Neural cell (in vitro differentiated cells): ENCODE results near the gene PAPOLA. TPM values are rescaled to one million over a fixed set of nuclear protein-coding genes. Genes with fewer than 3 reads are reported as not detected.

ENCODE experiments used
- H2AFZ ChIP-seq: fragments of 200-600, 300-800 bp; sonication (generic), shearing (Covaris generic); 2 replicates; pipeline ENCODE4 v1.6.0; 2014; ENCODE audit warnings: low read depth, mild to moderate bottlenecking, antibody characterized with exemption, low read length, moderate library complexity
- H3F3A ChIP-seq: fragments of 200-600 bp; shearing (Covaris generic); 2 replicates; pipeline ENCODE4 v1.6.1; 2016; ENCODE audit warnings: mild to moderate bottlenecking, moderate library complexity, mixed read lengths, antibody characterized with exemption, low read length; ENCODE audit not compliant: insufficient read depth, poor library complexity, severe bottlenecking
- H3K27ac ChIP-seq: fragments of 200-600, 300-800 bp; sonication (generic), shearing (Covaris generic); 2 replicates; pipeline ENCODE4 v1.5.1; 2014; ENCODE audit warnings: mild to moderate bottlenecking, low read length, moderate library complexity
- H3K27me3 ChIP-seq: fragments of 300-800, 200-600 bp; sonication (generic), shearing (Covaris generic); 2 replicates; pipeline ENCODE4 v1.6.0; 2014; ENCODE audit warnings: mild to moderate bottlenecking, low read depth, low read length, moderate library complexity; ENCODE audit not compliant: insufficient read depth
- H3K36me3 ChIP-seq: fragments of 300-800, 200-600 bp; sonication (generic), shearing (Covaris generic); 2 replicates; pipeline ENCODE4 v1.5.1; 2014; ENCODE audit warnings: mild to moderate bottlenecking, antibody characterized with exemption, low read length, moderate library complexity; ENCODE audit not compliant: insufficient read depth
- H3K4me2 ChIP-seq: fragments of 300-800, 200-600 bp; sonication (generic), shearing (Covaris generic); 2 replicates; pipeline ENCODE4 v1.6.0; 2014; ENCODE audit warnings: mild to moderate bottlenecking, low read length
- H3K4me3 ChIP-seq: fragments of 300-800, 200-600 bp; sonication (generic), shearing (Covaris generic); 2 replicates; pipeline ENCODE4 v1.5.1; 2014; ENCODE audit warnings: mild to moderate bottlenecking, low read length, moderate library complexity
- H3K79me2 ChIP-seq: fragments of 200-600 bp; shearing (Covaris generic); replicated peaks from 2 replicates; pipeline ENCODE4 v1.6.0; 2014; ENCODE audit warnings: mild to moderate bottlenecking, low read length, moderate library complexity; ENCODE audit not compliant: insufficient read depth
- H3K9ac ChIP-seq: fragments of 300-800, 200-600 bp; sonication (generic), shearing (Covaris generic); 2 replicates; pipeline ENCODE4 v1.6.1; 2016; ENCODE audit warnings: mild to moderate bottlenecking, low read length, mixed read lengths
- H3K9me2 ChIP-seq: fragments of 200-600 bp; shearing (Covaris generic); 2 replicates; pipeline ENCODE4 v1.6.1; 2016; ENCODE audit warnings: mild to moderate bottlenecking, low read length, mixed read lengths; ENCODE audit not compliant: insufficient read depth
- H3K9me3 ChIP-seq: fragments of 200-600, 300-800 bp; sonication (generic), shearing (Covaris generic); 2 replicates; pipeline ENCODE4 v1.6.1; 2016; ENCODE audit warnings: mild to moderate bottlenecking, mixed run types, low read length, moderate library complexity, mixed read lengths
- H4K20me1 ChIP-seq: fragments of 200-600 bp; shearing (Covaris generic); 2 replicates; pipeline ENCODE4 v1.6.1; 2016; ENCODE audit warnings: mild to moderate bottlenecking, mixed run types; ENCODE audit not compliant: insufficient read depth
- EP300 ChIP-seq: fragments of 450-650 bp; conservative IDR thresholded peaks from 2 replicates; pipeline ENCODE4 v1.6.1; 2014; ENCODE audit warnings: antibody characterized with exemption, mild to moderate bottlenecking, moderate library complexity; ENCODE audit not compliant: poor library complexity, severe bottlenecking
- EZH2 ChIP-seq: fragments of 200-600, 300-800 bp; shearing (Covaris generic), sonication (generic); IDR thresholded peaks from 2 replicates; pipeline ENCODE4 v1.6.1; 2014; ENCODE audit warnings: antibody characterized with exemption, low read length, borderline replicate concordance, mild to moderate bottlenecking; ENCODE audit not compliant: insufficient read depth, poor library complexity, severe bottlenecking
- MXI1 ChIP-seq: fragments of 450-650 bp; conservative IDR thresholded peaks from 2 replicates; pipeline ENCODE4 v1.6.1; 2014; ENCODE audit warnings: antibody characterized with exemption, mild to moderate bottlenecking; ENCODE audit not compliant: poor library complexity, severe bottlenecking
- POLR2AphosphoS5 ChIP-seq: IDR thresholded peaks from 2 replicates; pipeline ENCODE4 v1.6.1; 2012
- RAD21 ChIP-seq: fragments of 450-650 bp; conservative IDR thresholded peaks from 2 replicates; pipeline ENCODE4 v1.6.1; 2014; ENCODE audit warnings: antibody characterized with exemption, mild to moderate bottlenecking, moderate library complexity
- SMC3 ChIP-seq: fragments of 450-650 bp; conservative IDR thresholded peaks from 2 replicates; pipeline ENCODE4 v1.6.1; 2014; ENCODE audit warnings: antibody characterized with exemption, mild to moderate bottlenecking, moderate library complexity; ENCODE audit not compliant: poor library complexity
- TAF1 ChIP-seq: IDR thresholded peaks from 2 replicates; pipeline ENCODE4 v1.6.1; 2012; ENCODE audit warnings: low read depth
- polyA plus RNA-seq: library from polyadenylated mRNA; depleted of rRNA; stranded (reverse); fragments of >200 nt; gene quantifications from 2 replicates; pipeline ENCODE4 v1.2.3, GENCODE V29; 2014
- TF ChIP-seq, protein P1 (sequence below): fragments of 450-650 bp; IDR thresholded peaks from 2 replicates; pipeline ENCODE4 v1.5.1; 2014; ENCODE audit warnings: antibody characterized with exemption, mild to moderate bottlenecking, moderate library complexity; ENCODE audit not compliant: poor library complexity, severe bottlenecking
- TF ChIP-seq, protein P2 (sequence below): IDR thresholded peaks from 2 replicates; pipeline ENCODE4 v1.6.1; 2012; ENCODE audit warnings: borderline replicate concordance

The PAPOLA gene
- polyA plus RNA-seq, 1 donor from 2014 or later = 150 TPM

GRCh38 chr14:96571311-96571710, 69.1 kb downstream of the PAPOLA start:
- H3K9ac ChIP-seq = no peak overlapping the region
- H4K20me1 ChIP-seq = no peaks in the 10 kb centered on the region
- no peaks in the 10 kb centered on the region for H3K36me3 ChIP-seq
- peaks cover 4% of the 10 kb centered on the region for H3K79me2 ChIP-seq
- no peaks in the 10 kb centered on the region for H3F3A ChIP-seq
- H3K4me3 ChIP-seq = no peak overlapping the region
- no peak overlapping the region for H2AFZ ChIP-seq
- no peak overlapping the region for H3K27ac ChIP-seq
- no peak for TF ChIP-seq EZH2
- TF ChIP-seq POLR2AphosphoS5 = no peak
- no peak for TF ChIP-seq EP300
- TF ChIP-seq, protein P1, sequence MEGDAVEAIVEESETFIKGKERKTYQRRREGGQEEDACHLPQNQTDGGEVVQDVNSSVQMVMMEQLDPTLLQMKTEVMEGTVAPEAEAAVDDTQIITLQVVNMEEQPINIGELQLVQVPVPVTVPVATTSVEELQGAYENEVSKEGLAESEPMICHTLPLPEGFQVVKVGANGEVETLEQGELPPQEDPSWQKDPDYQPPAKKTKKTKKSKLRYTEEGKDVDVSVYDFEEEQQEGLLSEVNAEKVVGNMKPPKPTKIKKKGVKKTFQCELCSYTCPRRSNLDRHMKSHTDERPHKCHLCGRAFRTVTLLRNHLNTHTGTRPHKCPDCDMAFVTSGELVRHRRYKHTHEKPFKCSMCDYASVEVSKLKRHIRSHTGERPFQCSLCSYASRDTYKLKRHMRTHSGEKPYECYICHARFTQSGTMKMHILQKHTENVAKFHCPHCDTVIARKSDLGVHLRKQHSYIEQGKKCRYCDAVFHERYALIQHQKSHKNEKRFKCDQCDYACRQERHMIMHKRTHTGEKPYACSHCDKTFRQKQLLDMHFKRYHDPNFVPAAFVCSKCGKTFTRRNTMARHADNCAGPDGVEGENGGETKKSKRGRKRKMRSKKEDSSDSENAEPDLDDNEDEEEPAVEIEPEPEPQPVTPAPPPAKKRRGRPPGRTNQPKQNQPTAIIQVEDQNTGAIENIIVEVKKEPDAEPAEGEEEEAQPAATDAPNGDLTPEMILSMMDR = no peak
- no peak for TF ChIP-seq TAF1
- no peak for TF ChIP-seq RAD21
- TF ChIP-seq, protein P2, sequence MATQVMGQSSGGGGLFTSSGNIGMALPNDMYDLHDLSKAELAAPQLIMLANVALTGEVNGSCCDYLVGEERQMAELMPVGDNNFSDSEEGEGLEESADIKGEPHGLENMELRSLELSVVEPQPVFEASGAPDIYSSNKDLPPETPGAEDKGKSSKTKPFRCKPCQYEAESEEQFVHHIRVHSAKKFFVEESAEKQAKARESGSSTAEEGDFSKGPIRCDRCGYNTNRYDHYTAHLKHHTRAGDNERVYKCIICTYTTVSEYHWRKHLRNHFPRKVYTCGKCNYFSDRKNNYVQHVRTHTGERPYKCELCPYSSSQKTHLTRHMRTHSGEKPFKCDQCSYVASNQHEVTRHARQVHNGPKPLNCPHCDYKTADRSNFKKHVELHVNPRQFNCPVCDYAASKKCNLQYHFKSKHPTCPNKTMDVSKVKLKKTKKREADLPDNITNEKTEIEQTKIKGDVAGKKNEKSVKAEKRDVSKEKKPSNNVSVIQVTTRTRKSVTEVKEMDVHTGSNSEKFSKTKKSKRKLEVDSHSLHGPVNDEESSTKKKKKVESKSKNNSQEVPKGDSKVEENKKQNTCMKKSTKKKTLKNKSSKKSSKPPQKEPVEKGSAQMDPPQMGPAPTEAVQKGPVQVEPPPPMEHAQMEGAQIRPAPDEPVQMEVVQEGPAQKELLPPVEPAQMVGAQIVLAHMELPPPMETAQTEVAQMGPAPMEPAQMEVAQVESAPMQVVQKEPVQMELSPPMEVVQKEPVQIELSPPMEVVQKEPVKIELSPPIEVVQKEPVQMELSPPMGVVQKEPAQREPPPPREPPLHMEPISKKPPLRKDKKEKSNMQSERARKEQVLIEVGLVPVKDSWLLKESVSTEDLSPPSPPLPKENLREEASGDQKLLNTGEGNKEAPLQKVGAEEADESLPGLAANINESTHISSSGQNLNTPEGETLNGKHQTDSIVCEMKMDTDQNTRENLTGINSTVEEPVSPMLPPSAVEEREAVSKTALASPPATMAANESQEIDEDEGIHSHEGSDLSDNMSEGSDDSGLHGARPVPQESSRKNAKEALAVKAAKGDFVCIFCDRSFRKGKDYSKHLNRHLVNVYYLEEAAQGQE = no peak
- TF ChIP-seq MXI1 = no peak
- TF ChIP-seq SMC3 = no peak
- H3K4me2 ChIP-seq = no peak overlapping the region
- H3K9me3 ChIP-seq = no peaks in the 10 kb centered on the region
- no peaks in the 10 kb centered on the region for H3K27me3 ChIP-seq
- H3K9me2 ChIP-seq = no peaks in the 10 kb centered on the region

- TF ChIP-seq EP300 = no peak
- TF ChIP-seq, protein P1 = no peak
- TF ChIP-seq TAF1 = no peak
- no peak for TF ChIP-seq MXI1
- TF ChIP-seq SMC3 = no peak
- no peak for TF ChIP-seq RAD21
- no peak for TF ChIP-seq EZH2
- TF ChIP-seq POLR2AphosphoS5 = no peak
- TF ChIP-seq, protein P2 = no peak
Measured at GRCh38 chr14:96573473-96574100, 71.4 kb downstream of the PAPOLA start.

More at GRCh38 chr14:96573473-96574100, 71.4 kb downstream of the PAPOLA start:
- H3K4me2 ChIP-seq = no peak overlapping the region
- no peak overlapping the region for H3K4me3 ChIP-seq
- no peaks in the 10 kb centered on the region for H3K27me3 ChIP-seq
- no peaks in the 10 kb centered on the region for H3K9me2 ChIP-seq
- no peak overlapping the region for H2AFZ ChIP-seq
- H3K27ac ChIP-seq = no peak overlapping the region
- no peaks in the 10 kb centered on the region for H3K9me3 ChIP-seq
- no peaks in the 10 kb centered on the region for H3K36me3 ChIP-seq
- H3F3A ChIP-seq = no peaks in the 10 kb centered on the region
- H3K79me2 ChIP-seq = no peaks in the 10 kb centered on the region
- H3K9ac ChIP-seq = no peak overlapping the region
- H4K20me1 ChIP-seq = no peaks in the 10 kb centered on the region
